ENCODE measurements around the gene ALG8.

ALG8 gene

DNA sequence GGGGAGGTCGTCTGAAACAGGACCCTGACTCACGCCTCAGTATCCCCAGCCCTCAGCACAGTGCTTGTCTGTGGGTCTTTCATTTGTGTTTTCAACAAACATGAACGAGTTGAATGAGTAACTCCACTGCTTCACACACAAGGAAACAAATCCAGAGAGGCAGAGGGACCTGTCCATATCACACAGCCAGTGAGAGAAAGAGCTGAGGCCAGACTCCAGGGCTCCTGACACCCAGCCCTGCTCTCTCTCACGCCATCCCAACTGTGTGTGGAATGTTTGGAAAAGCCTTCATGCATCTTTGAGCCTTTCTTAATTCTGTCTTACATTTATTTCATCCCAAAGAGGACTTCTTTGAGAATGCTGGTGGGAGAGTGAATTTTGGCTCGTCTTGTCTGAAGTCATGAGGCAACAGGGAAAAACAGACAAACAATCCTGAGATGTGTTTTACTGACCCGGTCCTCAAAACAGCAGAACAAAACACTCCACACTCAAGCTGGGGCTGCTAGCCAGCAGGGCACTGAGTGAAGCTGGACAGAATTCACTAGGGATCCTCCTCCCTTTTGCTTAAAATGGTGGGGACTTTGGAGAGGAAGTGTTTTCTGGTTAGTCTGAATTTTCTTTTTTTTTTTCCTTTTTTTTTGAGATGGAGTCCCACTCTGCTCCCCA lies 19.7 kb upstream of the ALG8 start:
- DNase-seq (ENCODE audit: low read depth), result no peak

DNA sequence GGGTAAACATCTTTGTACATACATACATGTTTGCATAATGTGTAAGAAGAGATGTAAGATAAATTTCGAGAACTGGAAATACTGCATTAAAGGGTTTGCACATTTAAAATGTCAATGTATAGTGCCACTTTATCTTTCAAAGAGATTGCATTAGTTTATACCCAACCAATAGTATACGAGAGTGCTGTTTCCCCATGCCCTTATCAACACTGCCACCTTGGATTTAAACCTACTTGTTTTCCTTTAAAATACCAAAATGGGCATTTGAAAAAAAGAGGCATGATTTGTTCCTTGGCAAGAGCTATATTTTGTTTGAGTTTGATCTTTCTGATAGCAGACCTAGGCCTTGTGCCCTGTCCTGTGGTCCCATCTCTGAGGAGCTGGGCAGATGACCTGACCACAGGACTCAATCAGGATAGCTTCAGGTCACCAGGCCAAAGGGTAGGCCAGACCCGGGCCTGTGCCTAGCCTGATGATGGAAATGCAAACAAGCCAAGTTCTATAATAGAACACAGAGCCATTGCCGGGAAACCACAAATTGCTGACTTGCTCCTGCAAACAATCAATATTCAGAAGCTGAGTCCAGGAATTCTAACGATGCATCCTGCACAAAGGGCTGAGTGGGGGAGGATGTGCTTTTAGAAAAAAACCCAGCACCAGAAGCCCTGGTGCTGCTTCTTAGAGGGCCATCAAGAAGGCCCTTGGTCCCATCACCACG lies 16.9 kb upstream of the ALG8 start:
- no peak for DNase-seq (ENCODE audit: low read depth)

DNA sequence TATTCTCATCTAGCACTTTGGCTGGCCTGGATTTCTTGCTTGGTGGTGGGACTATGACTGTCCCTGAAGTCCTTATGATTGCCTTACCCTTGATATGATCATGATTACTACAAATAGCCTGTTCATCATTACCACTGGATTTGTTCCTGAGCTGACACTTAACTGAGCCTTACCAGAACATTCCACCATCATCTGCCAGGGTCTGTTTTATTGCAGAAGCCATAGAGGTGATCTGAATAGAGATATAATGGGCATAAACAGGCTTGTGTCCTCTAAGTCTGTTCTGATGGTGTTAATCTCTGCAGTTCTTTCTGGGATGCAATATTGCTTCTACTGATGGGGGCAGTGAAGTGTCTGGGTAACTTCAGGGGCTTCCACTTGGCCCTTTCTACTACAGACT lies 12.4 kb upstream of the ALG8 start:
- DNase-seq (ENCODE audit: low read depth), result no peak

DNA sequence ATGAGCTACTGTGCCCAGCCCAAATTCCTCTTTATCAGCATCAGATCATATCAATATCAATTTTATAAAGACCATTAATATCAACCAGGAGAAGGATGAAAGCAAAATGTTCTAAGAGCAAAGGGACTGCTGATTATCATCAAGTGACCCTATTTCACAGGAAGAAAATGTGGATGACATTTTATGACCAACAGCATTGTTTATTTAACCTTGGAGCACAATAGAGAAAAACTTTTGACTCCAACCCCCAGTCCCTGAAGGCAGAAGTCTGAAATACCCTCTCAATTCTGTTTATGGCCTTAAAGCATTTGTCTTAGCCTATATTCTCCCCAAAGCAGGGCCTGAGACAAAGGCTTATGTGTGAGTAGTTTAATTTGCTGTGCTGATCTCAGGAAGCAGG lies 11.3 kb upstream of the ALG8 start:
- DNase-seq (ENCODE audit: low read depth), result no peak

DNA sequence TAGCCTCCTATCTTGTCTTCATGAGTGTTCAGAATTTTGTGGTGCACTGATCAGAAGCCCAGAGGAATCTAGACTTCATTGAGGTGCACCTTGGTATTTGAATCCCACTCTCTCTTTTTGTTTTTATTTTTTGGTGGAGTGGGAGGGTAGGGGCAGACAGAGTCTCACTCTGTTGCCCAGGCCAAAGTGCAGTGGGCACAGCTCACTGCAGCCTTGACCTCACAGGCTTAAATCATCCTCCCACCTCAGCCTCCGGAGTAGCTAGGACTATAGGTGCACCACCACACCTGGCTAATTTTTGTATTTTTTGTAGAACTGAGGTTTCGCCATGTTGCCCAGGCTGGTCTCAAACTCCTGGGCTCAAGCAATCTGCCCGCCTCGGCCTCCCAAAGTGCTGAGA lies 10.9 kb upstream of the ALG8 start:
- no peak for DNase-seq (ENCODE audit: low read depth)

DNA sequence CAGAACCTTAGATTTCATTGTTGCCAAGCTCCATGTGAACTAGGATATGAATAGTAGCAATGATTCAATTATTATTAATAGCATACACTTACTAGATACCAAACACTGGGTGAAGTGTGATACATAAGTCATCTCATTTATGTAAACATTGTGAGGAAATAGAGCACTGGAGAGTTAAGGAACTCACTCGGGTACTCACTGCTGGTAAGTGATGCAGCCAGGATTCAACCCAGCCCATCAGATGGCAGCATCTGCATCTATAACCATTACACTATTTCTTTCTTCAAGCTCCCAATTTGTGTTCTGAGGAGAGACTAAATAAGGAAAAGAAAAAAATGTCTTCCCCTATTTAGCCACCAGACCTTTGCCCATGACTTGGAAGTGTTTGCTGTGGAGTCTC lies 10.2 kb upstream of the ALG8 start:
- no peak for DNase-seq (ENCODE audit: low read depth)

DNA sequence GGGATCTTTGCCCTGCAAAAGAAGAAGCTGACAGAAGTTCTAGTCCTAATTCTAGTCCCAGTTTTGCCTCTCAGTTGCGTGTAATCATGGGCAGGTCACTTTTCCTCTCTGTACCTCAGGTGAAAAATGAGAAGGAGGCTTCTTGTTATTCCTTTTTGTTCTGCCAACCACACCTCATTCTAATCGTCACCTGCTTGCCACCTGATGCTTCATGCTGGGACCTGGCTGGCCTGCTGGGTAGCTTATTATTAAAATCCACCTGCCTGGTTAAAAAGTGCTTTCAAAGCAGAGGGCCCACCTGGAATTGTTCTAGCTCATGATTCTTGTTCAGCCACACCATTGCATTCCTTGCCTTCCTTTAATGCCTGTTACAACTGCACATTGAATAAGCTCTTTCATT lies 8.4 kb upstream of the ALG8 start:
- no peak for DNase-seq (ENCODE audit: low read depth)

DNA sequence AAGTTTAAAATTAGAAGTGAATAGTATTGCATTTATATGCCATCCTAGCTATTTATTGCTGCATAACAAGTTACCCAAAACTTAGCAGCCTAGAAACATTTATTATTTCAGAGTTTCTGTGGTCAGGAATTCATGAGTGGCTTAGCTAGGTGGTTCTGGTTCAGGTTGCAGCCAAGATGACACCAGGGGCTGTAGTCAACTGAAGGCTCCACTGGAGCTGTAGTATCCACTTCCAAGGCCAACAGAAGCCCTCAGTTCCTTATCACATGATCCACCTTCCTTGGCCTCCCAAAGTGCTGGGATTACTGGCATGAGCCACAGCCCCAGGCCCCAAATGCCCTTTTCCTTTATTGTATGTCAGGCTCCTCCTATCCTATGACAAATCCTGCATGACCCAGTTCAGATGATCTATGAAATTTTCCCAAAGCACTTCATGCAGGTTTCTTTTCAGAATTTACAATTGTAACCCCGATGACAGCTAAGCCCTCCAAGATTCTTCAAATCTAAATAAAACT lies 6.1 kb upstream of the ALG8 start:
- DNase-seq (ENCODE audit: low read depth), result no peak

DNA sequence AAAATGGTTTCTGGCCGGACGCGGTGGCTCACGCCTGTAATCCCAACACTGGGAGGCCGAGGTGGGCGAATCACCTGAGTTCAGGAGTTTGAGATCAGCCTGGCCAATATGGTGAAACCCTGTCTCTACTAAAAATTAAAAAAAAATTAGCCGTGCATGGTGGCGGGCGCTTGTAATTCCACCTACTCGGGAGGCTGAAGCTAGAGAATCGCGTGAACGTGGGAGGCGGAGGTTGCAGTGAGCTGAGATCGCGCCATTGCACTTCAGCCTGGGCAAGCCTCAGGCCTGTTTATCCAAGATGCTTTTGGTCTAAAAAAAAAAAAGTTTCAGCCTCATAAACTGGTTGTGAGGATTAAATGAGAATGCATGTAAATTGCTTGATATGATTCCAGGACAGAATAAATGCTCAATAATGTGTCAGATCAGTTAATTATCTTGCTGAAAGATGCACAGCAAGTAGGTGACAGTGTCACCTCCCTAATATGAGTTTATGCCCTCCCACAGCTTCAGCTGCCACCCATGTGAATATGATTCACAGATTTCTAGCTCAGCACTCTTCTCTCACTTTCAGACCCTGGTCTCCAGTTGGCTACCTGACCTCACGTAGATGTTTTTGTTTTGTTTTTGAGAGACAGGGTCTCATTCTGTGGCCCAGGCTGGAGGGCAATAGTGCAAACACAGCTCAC lies 1.1 kb upstream of the ALG8 start:
- DNase-seq (ENCODE audit: low read depth), result no peak

DNA sequence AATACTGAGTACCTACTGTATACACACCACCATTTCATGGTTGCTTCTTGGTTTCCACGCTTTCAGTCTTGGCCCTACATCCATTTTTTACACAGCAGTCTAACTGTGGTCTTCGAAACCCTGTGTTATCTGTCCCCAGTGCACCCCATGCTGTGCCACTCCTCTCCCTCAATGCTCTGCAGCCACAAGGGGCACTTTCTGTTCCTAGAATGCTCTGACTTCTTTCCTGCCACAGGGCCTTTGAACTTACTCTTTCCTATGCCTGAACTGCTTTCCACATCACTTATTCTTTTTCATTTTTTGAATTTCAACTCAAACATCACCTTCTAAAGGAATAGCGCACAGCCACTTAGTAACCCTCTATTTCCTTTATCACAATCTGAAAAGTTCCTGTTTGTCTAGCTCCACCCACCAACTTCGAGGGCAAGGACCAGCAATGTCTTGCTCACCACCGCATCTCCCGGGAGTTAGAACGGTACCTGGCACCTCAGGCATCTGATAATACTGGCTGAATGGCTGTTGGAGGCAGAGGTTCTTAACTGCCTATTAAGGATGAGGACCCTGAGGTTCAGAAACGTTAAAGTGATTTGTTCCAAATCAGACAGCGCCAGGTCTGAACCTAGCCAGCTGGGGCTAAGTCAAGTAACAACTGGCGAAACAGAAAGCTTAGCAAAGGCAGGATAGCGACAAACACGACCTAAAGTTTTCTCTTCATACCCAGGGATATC lies 568 bp downstream of the ALG8 start:
- DNase-seq (ENCODE audit: low read depth), result peak; percentile 6

DNA sequence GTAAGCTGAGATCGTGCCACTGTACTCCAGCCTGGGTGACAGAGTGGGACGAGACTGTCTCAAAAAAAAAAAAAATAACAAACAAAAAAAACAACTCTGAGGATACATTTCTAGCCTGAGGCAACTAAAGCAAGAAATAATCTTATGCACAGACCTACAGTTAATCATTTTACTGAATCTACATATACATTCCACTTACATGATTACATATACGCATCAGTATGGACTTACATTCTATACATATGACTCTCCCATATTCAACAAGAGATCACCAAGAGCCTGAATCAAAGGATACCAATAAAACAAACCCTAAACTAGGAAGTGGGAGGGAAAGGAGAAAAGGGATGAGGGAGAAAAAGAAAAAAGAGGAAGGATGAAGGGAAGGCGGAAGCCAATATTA lies 1.1 kb downstream of the ALG8 start:
- DNase-seq (ENCODE audit: low read depth), result no peak

DNA sequence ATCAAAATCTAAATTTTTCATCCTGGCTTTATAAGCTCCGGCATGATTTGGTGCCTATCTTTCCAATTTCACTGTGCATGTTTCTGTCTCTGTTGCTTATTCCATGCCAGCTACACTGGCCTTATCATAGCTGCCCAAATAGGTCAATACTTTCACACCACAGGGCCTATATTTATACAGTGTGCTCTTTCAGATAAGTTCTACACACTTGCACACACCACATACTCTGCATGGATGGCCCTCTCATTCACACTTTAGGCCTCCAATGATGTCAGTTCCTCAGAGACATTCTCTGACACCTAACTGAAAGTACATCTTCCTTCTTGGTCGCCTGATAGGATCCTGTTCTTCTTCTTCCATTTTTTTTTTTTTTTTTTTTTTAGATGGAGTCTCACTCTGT lies 7.0 kb downstream of the ALG8 start:
- DNase-seq (ENCODE audit: low read depth), result no peak

DNA sequence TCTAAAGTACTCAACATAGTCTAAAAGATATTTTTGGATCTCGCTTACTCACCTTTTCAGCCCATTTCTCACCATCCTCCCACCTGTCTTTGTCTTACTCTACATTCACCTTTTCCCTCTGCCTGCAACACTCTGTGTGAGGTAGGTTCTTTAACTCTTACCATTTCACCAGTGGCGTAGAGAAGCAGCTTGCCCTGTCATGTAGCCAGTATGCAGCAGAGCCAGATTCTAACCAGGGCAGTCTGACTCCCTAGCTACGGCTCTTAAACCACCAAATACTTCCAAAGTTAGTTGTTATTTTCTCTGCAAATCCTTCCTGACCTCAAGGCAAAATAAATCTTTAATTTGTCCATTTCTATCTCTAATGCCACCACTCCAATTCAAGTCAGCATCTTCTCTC lies 7.5 kb downstream of the ALG8 start:
- no peak for DNase-seq (ENCODE audit: low read depth)

DNA sequence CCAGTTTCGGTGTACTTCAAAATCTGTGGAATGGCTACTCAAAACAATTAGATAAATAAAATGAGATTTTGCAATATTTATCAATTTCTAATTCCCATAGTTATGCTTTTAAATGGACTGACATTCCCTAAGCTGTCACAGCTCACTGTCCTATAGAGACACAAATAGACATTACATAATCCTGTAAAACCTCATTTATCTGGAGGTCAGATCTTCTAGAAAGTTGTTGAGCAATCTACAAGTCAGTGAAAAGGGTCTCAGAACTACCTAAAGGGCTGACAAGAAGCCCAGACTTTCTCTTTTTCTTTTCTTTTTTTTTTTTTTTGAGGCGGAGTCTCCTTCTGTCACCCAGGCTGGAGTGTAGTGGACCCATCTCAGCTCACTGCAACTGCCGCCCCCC lies 12.0 kb downstream of the ALG8 start:
- no peak for DNase-seq (ENCODE audit: low read depth)

DNA sequence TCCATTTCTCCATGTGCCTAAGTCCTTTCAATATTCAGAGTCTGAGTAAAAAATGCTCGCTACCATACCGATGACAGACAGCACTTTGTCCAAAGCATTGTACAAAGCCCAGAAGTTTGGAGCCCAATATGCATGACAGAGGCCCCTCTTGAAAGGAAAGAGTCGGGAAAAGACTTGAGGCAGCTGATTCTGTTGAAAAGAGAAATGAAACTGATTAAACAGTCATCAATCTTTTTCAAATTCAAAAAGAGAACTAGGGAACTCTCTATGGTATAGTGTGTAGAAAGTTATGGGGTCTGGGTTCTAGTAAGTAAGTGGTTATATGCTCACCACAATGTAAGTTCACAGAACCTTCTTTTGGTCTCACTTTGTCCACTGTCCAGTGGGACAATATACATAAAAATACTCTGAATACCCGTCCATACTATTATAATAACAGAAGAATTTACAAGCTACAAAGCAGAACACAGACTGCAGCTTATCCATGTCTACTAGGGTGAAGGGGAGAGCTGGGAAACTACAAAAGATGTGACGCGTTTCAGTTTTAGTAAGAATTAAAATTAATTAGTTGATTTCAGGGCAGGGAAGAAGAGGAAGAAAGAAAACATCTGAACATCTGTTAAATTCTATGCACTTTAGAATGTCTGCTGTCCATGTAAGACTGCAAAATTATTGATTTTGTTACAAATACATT lies 26.7 kb downstream of the ALG8 start:
- DNase-seq (ENCODE audit: low read depth), result no peak

DNA sequence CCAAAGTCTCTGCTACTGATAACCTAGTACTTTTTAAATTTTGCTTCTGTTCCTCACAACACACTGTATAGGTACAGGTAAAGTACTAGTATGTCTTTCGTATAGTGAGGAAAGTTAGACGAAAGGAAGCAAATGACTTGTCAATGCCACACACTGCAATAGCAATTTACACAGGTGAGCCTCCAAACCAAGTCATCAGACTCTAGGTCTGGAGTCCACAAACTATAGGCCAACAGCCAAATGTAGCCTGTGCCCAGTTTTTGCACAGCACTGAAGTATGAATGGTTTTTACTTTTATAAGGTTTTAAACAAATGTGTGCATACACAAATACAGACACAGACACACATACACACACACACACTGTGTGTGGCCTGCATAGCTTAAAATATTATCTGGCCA lies 28.1 kb downstream of the ALG8 start:
- DNase-seq (ENCODE audit: low read depth), result no peak

DNA sequence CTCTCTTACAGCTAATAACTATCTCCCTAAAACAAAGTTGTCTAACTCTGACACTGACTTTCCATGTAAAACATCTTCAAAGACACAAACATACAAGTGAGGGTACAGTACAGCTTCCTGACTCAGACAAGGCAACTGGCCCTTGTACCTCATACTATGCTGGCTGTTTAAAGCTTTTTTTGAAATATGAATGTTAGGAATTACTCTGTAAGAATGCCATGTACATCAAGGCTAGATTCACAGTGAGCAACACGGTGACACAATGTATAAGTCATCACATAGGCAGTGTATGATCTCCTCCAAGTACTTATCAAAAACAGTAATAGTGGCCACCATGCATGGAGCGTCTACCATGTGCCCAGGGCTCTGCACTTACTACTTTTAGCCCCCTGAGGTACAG lies 28.6 kb downstream of the ALG8 start:
- no peak for DNase-seq (ENCODE audit: low read depth)

DNA sequence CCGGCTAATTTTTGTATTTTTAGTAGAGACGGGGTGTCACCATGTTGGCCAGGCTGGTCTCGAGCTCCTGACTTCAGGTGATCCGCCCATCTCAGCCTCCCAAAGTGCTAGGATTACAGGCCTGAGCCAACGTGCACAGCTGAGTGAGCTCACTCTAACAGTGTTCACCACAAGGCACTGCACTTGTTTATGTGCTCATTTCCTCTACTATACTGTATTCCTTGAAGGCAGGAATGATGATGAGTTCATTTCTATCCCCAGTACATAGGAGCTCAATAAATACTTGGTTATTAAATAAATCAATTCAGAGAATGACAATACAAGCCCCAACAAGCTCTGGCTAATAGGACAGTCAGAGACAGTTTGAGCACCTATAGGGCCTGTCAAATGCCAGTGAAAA lies 29.1 kb downstream of the ALG8 start:
- no peak for DNase-seq (ENCODE audit: low read depth)

DNA sequence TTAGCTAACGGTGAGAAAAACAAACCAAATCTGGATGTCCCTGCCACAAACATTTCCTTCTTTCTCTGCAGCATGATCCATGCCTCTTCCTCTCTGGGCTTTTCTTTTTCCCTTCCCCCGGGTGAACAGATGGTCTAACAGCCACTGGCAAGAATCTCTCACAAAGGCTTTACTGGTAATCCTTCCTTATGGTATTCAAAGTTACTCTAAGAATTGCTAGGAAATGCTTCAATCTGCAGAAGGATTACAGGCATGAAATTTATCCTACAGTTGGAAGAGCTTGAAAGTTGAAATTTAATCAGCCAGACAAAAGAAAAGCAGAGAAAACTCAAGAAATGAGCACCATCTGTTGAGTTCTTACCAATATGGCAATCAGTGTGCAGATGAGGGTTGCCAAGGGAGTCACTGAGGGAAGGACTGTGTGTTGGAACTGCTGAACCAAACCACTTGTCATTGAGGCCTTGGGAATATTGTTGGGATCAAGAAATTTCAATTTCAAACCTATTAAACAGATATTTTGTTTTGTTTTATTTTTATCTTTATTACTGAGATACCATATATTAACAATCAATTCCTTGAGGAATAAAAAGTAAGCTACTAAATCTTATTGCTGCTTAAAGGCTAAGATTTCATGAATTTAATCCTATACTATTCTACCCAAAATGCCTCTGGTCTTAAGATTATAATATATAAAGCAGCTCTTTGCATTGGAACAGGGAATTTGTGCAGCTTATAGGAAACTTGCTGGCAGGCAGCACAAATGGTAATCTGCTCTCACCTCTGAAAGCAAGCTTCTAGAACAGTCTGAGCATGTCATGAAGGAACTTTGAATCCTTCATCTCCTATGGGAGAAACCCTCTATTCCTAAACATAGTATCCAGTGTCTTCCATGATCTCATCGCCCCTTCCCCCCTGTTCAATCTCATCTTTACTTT lies 30.1 kb downstream of the ALG8 start:
- DNase-seq (ENCODE audit: low read depth), result no peak

DNA sequence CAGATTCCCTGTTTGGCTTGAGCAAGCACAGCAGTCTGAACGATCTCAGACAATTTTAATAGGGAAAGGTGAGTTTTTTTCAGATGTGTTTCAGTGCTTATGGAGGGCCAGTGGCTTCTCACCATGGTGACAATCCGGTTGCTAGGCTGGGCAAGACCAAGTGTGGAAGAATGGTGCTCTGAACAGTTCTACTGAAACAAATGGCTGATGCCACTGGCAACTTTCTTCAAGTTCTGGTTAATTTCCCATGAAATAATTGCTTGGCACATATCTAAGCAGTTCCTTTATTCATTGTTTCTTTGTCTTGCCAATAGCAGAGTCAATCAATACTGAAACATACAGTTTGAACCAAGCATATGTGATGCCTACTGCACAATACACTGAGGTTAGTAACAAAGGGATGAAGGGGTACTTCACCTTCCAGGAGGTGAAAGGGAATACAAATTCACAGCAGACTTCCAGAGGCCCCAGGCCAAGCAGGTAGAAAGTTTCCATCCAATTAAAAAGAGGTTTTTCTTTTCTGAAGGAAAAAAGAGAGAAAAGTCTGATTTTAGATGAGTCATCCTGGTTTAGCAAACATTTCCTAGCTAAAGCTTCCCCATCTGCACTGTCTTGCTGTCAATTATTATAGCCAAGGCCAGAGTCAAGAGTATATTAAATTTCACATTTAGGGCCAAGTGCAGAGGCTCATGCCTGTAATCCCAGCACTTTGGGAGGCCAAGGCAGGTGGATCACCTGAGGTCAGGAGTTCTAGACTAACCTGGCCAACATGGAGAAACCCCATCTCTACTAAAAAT lies 38.6 kb downstream of the ALG8 start:
- no peak for DNase-seq (ENCODE audit: low read depth)
